ENCODE data around the gene LPP. TPM values are rescaled to one million over a fixed set of nuclear protein-coding genes. Genes with fewer than 3 reads are reported as not detected.

The LPP gene
- total and polyA plus RNA-seq, 8 donors: 4.9 to 84.4 (median 45.9) TPM

DNA sequence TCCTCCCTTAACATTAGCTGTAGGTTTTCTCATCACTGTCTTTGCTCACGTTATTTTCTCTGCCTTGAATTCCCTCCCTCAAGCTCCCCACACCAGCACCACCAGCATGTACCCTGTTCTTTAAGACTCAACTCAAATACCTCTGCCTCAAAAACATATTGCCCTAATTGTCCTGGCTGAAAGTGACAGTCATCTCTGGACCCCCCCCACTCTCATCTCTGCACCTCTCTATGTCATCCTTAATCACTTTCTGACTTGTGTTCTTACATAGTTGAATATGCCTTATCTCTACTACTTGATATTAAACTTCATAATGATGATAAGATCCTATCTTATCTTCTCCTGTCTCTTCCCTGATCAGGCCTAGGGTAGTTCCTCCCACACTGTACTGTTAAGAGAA lies 672.6 kb downstream of the LPP start:
- 89 to 93% methylated on average over 1 of the region's 1 CpG for WGBS, 2 donors
- no peak for DNase-seq
- FAIRE-seq: no peak
- intact Hi-C loops (cut with DNase I): no loop called here
- TF ChIP-seq, protein P1, sequence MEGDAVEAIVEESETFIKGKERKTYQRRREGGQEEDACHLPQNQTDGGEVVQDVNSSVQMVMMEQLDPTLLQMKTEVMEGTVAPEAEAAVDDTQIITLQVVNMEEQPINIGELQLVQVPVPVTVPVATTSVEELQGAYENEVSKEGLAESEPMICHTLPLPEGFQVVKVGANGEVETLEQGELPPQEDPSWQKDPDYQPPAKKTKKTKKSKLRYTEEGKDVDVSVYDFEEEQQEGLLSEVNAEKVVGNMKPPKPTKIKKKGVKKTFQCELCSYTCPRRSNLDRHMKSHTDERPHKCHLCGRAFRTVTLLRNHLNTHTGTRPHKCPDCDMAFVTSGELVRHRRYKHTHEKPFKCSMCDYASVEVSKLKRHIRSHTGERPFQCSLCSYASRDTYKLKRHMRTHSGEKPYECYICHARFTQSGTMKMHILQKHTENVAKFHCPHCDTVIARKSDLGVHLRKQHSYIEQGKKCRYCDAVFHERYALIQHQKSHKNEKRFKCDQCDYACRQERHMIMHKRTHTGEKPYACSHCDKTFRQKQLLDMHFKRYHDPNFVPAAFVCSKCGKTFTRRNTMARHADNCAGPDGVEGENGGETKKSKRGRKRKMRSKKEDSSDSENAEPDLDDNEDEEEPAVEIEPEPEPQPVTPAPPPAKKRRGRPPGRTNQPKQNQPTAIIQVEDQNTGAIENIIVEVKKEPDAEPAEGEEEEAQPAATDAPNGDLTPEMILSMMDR (IDR thresholded peaks at IDR 0.05): no peak
- ATAC-seq: no peak
- H3K4me1 ChIP-seq: no peaks in the 10 kb centered on the region
- no peak overlapping the region for H3K27ac ChIP-seq
- H3K36me3 ChIP-seq: no peaks in the 10 kb centered on the region
- H3K9me3 ChIP-seq: no peaks in the 10 kb centered on the region
- no peaks in the 10 kb centered on the region for H3K27me3 ChIP-seq
- no peak overlapping the region for H3K4me3 ChIP-seq

DNA sequence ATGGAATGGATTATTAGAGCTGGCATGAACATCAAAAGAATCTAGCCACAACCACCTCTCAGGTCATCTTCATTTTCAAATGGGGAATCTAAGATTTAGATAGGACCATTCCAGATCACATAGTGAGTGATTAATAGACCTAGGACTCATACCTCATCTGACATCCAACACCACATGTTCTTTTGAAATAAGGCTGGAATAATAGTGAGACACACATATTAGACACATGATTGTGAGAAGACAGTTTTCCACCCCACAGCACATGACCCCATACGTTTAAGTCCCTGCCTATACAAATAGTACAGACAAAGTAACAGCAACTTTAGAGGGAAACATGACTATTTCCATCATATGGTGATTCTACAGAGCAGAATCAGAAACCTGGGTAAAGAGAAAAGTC lies 673.1 kb downstream of the LPP start:
- no peak for FAIRE-seq
- intact Hi-C loops (cut with DNase I): no loop called here

DNA sequence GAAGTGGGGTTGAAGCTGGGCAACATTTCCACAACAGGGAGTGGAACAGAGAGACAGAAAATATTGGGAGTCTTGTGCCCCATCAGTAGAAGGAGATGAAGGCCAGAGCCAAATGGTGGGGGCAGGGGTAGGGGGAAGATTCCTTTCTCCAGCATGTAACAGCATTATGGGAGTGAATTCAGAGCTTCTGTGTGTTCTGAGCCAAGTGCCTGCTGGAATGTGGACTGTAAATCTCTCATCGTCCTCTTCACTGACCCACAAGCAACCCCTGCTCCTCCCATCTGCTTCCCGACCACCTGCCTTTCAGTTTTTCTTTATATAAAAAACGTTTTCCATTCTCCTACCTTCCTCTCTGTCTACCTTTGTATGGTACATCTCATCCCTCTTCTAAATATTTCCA lies 673.6 kb downstream of the LPP start:
- Histone ChIP-seq H3K9me3 (no peaks in the 10 kb centered on the region), H3K4me3 (no peak overlapping the region), H3K36me3 (no peaks in the 10 kb centered on the region), H3K27ac (no peak overlapping the region), H3K4me1 (no peaks in the 10 kb centered on the region), H3K27me3 (no peaks in the 10 kb centered on the region)
- ATAC-seq: no peak
- no peak for DNase-seq
- intact Hi-C loops (cut with DNase I): no loop called here
- no peak for FAIRE-seq
- WGBS, 2 donors: 62 to 67% methylated on average over 3 of the region's 3 CpGs
- TF ChIP-seq, protein P1 (IDR thresholded peaks at IDR 0.05): no peak

More for the DNA sequence above, 673.1 kb downstream of the LPP start:
- 86 to 94% methylated on average over 1 of the region's 1 CpG for WGBS, 2 donors
- no peaks in the 10 kb centered on the region for H3K9me3 ChIP-seq
- H3K27me3 ChIP-seq: no peaks in the 10 kb centered on the region
- H3K27ac ChIP-seq: no peak overlapping the region
- H3K4me1 ChIP-seq: no peaks in the 10 kb centered on the region
- no peak overlapping the region for H3K4me3 ChIP-seq
- no peaks in the 10 kb centered on the region for H3K36me3 ChIP-seq
- DNase-seq (no peak), ATAC-seq (no peak)
- TF ChIP-seq, protein P1 (IDR thresholded peaks at IDR 0.05): no peak

DNA sequence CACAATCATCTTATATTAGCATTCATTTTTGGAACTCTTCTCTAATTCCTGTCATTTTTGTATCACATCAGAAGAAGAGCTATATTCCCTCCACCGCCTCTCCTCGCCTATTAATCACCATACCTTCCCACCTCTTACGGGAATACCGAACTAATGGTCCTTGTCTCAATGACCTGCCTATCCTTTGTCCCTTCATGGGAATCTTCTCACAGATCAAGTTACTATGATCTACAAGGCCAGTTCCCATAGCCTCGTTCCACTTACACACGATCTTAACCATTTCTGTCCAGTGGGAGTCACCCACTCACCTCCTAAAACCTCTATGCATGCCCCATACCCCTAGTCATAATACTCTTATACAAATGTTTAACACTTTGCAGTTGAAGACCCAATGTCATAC lies 675.2 kb downstream of the LPP start:
- Histone ChIP-seq H3K9me3 (no peaks in the 10 kb centered on the region), H3K4me3 (no peak overlapping the region), H3K27me3 (no peaks in the 10 kb centered on the region), H3K27ac (no peak overlapping the region), H3K4me1 (no peaks in the 10 kb centered on the region), H3K36me3 (no peaks in the 10 kb centered on the region)
- DNase-seq: no peak
- 88 to 90% methylated on average over 6 of the region's 6 CpGs for WGBS, 2 donors
- intact Hi-C loops (cut with DNase I): no loop called here
- TF ChIP-seq, protein P1 (IDR thresholded peaks at IDR 0.05): no peak
- no peak for FAIRE-seq
- ATAC-seq: no peak

DNA sequence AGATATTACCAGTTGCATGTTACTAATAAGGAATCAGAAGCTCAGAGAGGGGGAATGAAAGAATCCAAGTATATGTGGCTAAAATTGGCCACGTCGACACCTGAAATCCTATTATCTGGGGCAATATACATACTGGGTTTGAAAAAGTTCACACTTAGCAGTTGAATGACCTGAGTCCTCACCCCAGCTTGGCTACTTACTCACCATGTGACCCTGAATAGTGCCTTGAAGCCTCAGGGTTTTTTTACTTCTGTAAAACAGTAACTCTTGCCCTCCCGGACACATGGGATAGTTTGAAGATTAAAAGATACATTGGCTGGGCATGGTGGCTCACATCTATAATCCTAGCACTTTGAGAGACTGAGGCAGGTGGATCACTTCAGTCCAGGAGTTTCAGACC lies 675.6 kb downstream of the LPP start:
- Histone ChIP-seq H3K4me3 (no peak overlapping the region), H3K27ac (no peak overlapping the region), H3K27me3 (no peaks in the 10 kb centered on the region), H3K36me3 (no peaks in the 10 kb centered on the region), H3K4me1 (no peaks in the 10 kb centered on the region), H3K9me3 (no peaks in the 10 kb centered on the region)
- intact Hi-C loops (cut with DNase I): no loop called here
- TF ChIP-seq, protein P1 (IDR thresholded peaks at IDR 0.05): no peak
- peak in 1 of 4 donors; percentile 57 for ATAC-seq
- 76 to 81% methylated on average over 3 of the region's 3 CpGs for WGBS, 2 donors
- no peak for FAIRE-seq
- DNase-seq: no peak
